ENCODE data around the gene CSE1L.

CSE1L gene

DNA sequence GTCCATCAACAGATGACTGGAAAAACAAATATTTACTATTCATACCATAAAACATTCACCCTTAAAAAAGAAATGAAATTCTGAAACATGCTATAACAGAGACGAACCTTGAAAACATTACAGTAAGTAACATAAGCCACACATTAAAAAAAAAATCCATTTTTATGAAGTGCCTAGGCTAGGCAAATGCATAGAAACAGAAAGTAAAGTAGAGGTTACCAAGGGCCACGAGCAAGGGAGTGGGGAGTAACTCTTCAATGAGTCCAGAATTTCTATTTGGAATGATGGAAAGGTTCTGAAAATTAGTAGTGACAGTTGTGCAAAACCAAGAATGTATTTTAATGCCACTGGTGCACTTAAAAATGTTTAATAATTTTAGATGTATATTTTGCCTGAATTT, 94.3 kb downstream of the CSE1L start:
- Histone ChIP-seq H3K9ac (ENCODE audit: low read length) (no peak overlapping the region), H3K36me3 (ENCODE audit: control insufficient read depth, insufficient read depth, low read length) (peaks cover 9% of the 10 kb centered on the region), H3K27me3 (ENCODE audit: control insufficient read depth, insufficient read depth, low read length) (no peaks in the 10 kb centered on the region), H3K4me1 (ENCODE audit: control insufficient read depth, insufficient read depth, low read length) (peaks cover 4% of the 10 kb centered on the region), H3K4me3 (ENCODE audit: low read length) (no peak overlapping the region), H3K27ac (ENCODE audit: low read depth, low read length) (no peak overlapping the region)

DNA sequence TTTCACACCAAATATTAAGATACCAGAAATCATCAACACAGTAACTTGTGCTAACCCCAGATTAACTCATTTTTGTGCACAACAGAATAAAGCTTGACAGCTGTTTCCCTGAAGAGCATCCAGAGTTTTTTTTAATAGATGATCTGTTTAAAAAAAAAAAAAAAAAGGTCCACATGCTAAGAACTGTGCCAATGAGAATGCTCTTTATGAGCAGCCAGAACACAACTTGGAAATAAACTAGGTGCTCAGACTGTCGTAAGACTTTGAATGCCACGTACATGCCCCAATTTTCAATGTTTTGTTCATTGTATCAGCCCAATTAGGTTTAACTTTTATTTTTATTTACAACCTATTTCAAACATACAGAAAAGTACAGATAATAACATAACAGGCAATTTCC, 94.7 kb downstream of the CSE1L start:
- Histone ChIP-seq H3K27ac (ENCODE audit: low read depth, low read length) (no peak overlapping the region), H3K27me3 (ENCODE audit: control insufficient read depth, insufficient read depth, low read length) (no peaks in the 10 kb centered on the region), H3K4me1 (ENCODE audit: control insufficient read depth, insufficient read depth, low read length) (peaks cover 4% of the 10 kb centered on the region), H3K36me3 (ENCODE audit: control insufficient read depth, insufficient read depth, low read length) (peaks cover 8% of the 10 kb centered on the region), H3K9ac (ENCODE audit: low read length) (no peak overlapping the region), H3K4me3 (ENCODE audit: low read length) (no peak overlapping the region)
